ENCODE results near the gene MTHFD1L.
"Not testable (repeated sequence)": the region's sequence is repeated elsewhere in the genome, so short reads cannot be mapped to it uniquely, and the experiment has no call there.

Gene MTHFD1L

GRCh38 chr6:151119823-151120524 is 254.5 kb downstream of the MTHFD1L start:
- no peak overlapping the region for H3K4me3 ChIP-seq (ENCODE audit: low read depth, low read length)
- no peak for TF ChIP-seq CTCF (IDR thresholded peaks at IDR 0.05; ENCODE audit: low read depth, low read length)

- TF ChIP-seq CTCF (IDR thresholded peaks at IDR 0.05; ENCODE audit: low read depth, low read length): no peak
- H3K4me3 ChIP-seq (ENCODE audit: low read depth, low read length): no peak overlapping the region
Measured at GRCh38 chr6:151121900-151122299, 256.4 kb downstream of the MTHFD1L start.

GRCh38 chr6:151123641-151124040 is 258.1 kb downstream of the MTHFD1L start:
- H3K4me3 ChIP-seq (ENCODE audit: low read depth, low read length): not testable (repeated sequence)

- not testable (repeated sequence) for H3K4me3 ChIP-seq (ENCODE audit: low read depth, low read length)
Measured at GRCh38 chr6:151125242-151125641, 259.7 kb downstream of the MTHFD1L start.

GRCh38 chr6:151125651-151126416 is 260.3 kb downstream of the MTHFD1L start:
- not testable (repeated sequence) for H3K4me3 ChIP-seq (ENCODE audit: low read depth, low read length)

- H3K4me3 ChIP-seq (ENCODE audit: low read depth, low read length): not testable (repeated sequence)
Measured at GRCh38 chr6:151126417-151126724, 260.9 kb downstream of the MTHFD1L start.

GRCh38 chr6:151127133-151127798 is 261.8 kb downstream of the MTHFD1L start:
- not testable (repeated sequence) for H3K4me3 ChIP-seq (ENCODE audit: low read depth, low read length)

GRCh38 chr6:151128763-151129370 is 263.4 kb downstream of the MTHFD1L start:
- no peak for TF ChIP-seq CTCF (IDR thresholded peaks at IDR 0.05; ENCODE audit: low read depth, low read length)
- no peak overlapping the region for H3K4me3 ChIP-seq (ENCODE audit: low read depth, low read length)

GRCh38 chr6:151130329-151130728 is 264.8 kb downstream of the MTHFD1L start:
- H3K4me3 ChIP-seq (ENCODE audit: low read depth, low read length): no peak overlapping the region
- no peak for TF ChIP-seq CTCF (IDR thresholded peaks at IDR 0.05; ENCODE audit: low read depth, low read length)
